ENCODE results near the gene ERVH48-1.

- TF ChIP-seq CTCF (IDR thresholded peaks at IDR 0.05): no peak
- TF ChIP-seq POLR2A (IDR thresholded peaks at IDR 0.05): no peak
Observed at GRCh38 chr21:42929969-42930368, 4.5 kb upstream of the ERVH48-1 start.
